Measurements from ENCODE around the gene ECEL1. TPM values are rescaled to one million over a fixed set of nuclear protein-coding genes. Genes with fewer than 3 reads are reported as not detected.
A peak's percentile ranks its signal among the peaks of the same experiment; 100 is the strongest.

ECEL1 gene
- total and polyA plus RNA-seq, 4 donors, result 0.09 to 0.35 (median 0.23) TPM

- H3K36me3 ChIP-seq (ENCODE audit: control insufficient read depth in 4 of 4, insufficient read depth in 4 of 4, low read length in 4 of 4), result no peaks in the 10 kb centered on the region
- H3K4me3 ChIP-seq, result no peak overlapping the region
- 1% methylated on average over 50 to 74 of the region's 75 CpGs for WGBS, 2 donors
- peaks cover 0 to 4% (median 0%) of the 10 kb centered on the region in 4 donors for H3K9me3 ChIP-seq (ENCODE audit: control insufficient read depth in 4 of 4, insufficient read depth in 3 of 4, low read length in 3 of 4)
- peaks cover 0 to 8% (median 0%) of the 10 kb centered on the region in 5 donors for H3K4me1 ChIP-seq (ENCODE audit: control insufficient read depth in 5 of 5, insufficient read depth in 5 of 5, low read length in 5 of 5)
- no peak overlapping the region for H3K27ac ChIP-seq (ENCODE audit: low read depth in 1 of 2, low read length in 1 of 2)
- DNase-seq (peak in 1 of 3 donors; percentile 31), ATAC-seq (ENCODE audit: insufficient read depth, low FRiP score) (no peak)
- peaks cover 0 to 42% (median 26%) of the 10 kb centered on the region in 3 donors for H3K27me3 ChIP-seq (ENCODE audit: control insufficient read depth in 3 of 3, insufficient read depth in 3 of 3, low read length in 2 of 3)
- H3K9ac ChIP-seq (ENCODE audit: insufficient read depth in 1 of 2, low read length in 2 of 2), result no peak overlapping the region
- TF ChIP-seq, protein P1, sequence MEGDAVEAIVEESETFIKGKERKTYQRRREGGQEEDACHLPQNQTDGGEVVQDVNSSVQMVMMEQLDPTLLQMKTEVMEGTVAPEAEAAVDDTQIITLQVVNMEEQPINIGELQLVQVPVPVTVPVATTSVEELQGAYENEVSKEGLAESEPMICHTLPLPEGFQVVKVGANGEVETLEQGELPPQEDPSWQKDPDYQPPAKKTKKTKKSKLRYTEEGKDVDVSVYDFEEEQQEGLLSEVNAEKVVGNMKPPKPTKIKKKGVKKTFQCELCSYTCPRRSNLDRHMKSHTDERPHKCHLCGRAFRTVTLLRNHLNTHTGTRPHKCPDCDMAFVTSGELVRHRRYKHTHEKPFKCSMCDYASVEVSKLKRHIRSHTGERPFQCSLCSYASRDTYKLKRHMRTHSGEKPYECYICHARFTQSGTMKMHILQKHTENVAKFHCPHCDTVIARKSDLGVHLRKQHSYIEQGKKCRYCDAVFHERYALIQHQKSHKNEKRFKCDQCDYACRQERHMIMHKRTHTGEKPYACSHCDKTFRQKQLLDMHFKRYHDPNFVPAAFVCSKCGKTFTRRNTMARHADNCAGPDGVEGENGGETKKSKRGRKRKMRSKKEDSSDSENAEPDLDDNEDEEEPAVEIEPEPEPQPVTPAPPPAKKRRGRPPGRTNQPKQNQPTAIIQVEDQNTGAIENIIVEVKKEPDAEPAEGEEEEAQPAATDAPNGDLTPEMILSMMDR (IDR thresholded peaks at IDR 0.05; ENCODE audit: control extremely low read depth, extremely low read depth), result no peak
Observed at GRCh38 chr2:232502911-232503808, 15.5 kb upstream of the ECEL1 start.

- Histone ChIP-seq H3K9me3 (ENCODE audit: control insufficient read depth in 4 of 4, insufficient read depth in 3 of 4, low read length in 3 of 4) (peaks cover 0 to 4% (median 0%) of the 10 kb centered on the region in 4 donors), H3K27me3 (ENCODE audit: control insufficient read depth in 3 of 3, insufficient read depth in 3 of 3, low read length in 2 of 3) (peaks cover 0 to 40% (median 26%) of the 10 kb centered on the region in 3 donors), H3K9ac (ENCODE audit: insufficient read depth in 1 of 2, low read length in 2 of 2) (no peak overlapping the region), H3K4me1 (ENCODE audit: control insufficient read depth in 5 of 5, insufficient read depth in 5 of 5, low read length in 5 of 5) (peaks cover 0 to 8% (median 0%) of the 10 kb centered on the region in 5 donors), H3K36me3 (ENCODE audit: control insufficient read depth in 4 of 4, insufficient read depth in 4 of 4, low read length in 4 of 4) (no peaks in the 10 kb centered on the region), H3K4me3 (no peak overlapping the region), H3K27ac (ENCODE audit: low read depth in 1 of 2, low read length in 1 of 2) (no peak overlapping the region)
- 12 to 15% methylated on average over 20 of the region's 21 CpGs for WGBS, 2 donors
- TF ChIP-seq, protein P1 (IDR thresholded peaks at IDR 0.05; ENCODE audit: control extremely low read depth, extremely low read depth), result no peak
- ATAC-seq (ENCODE audit: insufficient read depth, low FRiP score), result no peak
- no peak for DNase-seq
Observed at GRCh38 chr2:232502511-232502910, 14.9 kb upstream of the ECEL1 start.

GRCh38 chr2:232501794-232502390 lies 14.3 kb upstream of the ECEL1 start:
- Histone ChIP-seq H3K27ac (ENCODE audit: low read depth in 1 of 2, low read length in 1 of 2) (no peak overlapping the region), H3K9ac (ENCODE audit: insufficient read depth in 1 of 2, low read length in 2 of 2) (no peak overlapping the region), H3K4me1 (ENCODE audit: control insufficient read depth in 5 of 5, insufficient read depth in 5 of 5, low read length in 5 of 5) (peaks cover 0 to 8% (median 0%) of the 10 kb centered on the region in 5 donors), H3K4me3 (no peak overlapping the region), H3K9me3 (ENCODE audit: control insufficient read depth in 4 of 4, insufficient read depth in 3 of 4, low read length in 3 of 4) (peaks cover 0 to 4% (median 0%) of the 10 kb centered on the region in 4 donors), H3K36me3 (ENCODE audit: control insufficient read depth in 4 of 4, insufficient read depth in 4 of 4, low read length in 4 of 4) (no peaks in the 10 kb centered on the region), H3K27me3 (ENCODE audit: control insufficient read depth in 3 of 3, insufficient read depth in 3 of 3, low read length in 2 of 3) (peaks cover 0 to 43% (median 26%) of the 10 kb centered on the region in 3 donors)
- ATAC-seq (ENCODE audit: insufficient read depth, low FRiP score), result no peak
- TF ChIP-seq, protein P1 (IDR thresholded peaks at IDR 0.05; ENCODE audit: control extremely low read depth, extremely low read depth), result no peak
- DNase-seq, result no peak
- WGBS, 2 donors, result 41 to 51% methylated on average over 10 of the region's 10 CpGs
